NCI-H1930 (cell line): ENCODE results near the gene INPP5A.
"Not testable (repeated sequence)": the region's sequence is repeated elsewhere in the genome, so short reads cannot be mapped to it uniquely, and the experiment has no call there.

ENCODE experiments used
- DNase-seq, 2 experiments: peaks; one replicate each; lab custom pipeline; 2025; lab: John Stamatoyannopoulos, UW

Gene INPP5A

DNA sequence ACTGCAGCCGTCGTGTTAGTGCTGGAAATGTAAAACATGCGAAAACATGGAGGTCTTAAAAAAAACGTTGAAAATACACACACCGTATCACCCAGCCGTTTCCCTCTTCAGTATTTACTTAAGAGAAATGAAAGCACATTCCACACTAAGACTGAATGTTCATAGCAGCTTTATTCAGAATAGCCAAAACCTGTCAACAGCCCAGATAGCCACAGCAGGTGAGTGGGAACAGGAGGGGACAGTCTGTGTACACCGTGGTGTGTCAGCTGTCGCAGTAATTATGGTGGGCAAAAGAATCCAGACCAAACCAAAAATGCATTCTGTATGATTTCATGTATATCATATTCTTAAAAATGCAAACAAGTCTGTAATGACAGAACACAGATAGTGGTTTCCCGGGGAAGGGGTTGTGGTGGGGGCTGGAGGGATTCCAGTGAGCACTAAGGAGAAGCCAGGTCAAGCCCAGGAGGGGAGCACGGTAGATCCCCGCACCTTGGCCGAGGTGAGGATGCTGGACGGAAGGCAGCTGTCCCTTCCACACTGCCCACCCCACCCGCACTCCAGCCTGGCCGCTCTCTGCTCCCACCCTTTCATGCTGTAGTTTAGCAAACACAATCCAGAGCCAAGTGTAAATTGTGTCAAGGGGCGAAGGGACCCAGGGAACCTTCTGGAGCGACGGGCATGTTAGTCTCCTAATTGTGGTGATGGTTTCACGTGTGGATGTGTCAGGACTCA is 124.8 kb downstream of the INPP5A start:
- no peak for DNase-seq

GRCh38 chr10:132663666-132664365 is 126.2 kb downstream of the INPP5A start:
- DNase-seq, result no peak

- no peak for DNase-seq
Observed at GRCh38 chr10:132664407-132664806, 126.8 kb downstream of the INPP5A start.

- no peak for DNase-seq
Observed at GRCh38 chr10:132664883-132665282, 127.3 kb downstream of the INPP5A start.

GRCh38 chr10:132665946-132666704 is 128.5 kb downstream of the INPP5A start:
- DNase-seq, result no peak

GRCh38 chr10:132666705-132667341 is 129.2 kb downstream of the INPP5A start:
- DNase-seq, result no peak

DNA sequence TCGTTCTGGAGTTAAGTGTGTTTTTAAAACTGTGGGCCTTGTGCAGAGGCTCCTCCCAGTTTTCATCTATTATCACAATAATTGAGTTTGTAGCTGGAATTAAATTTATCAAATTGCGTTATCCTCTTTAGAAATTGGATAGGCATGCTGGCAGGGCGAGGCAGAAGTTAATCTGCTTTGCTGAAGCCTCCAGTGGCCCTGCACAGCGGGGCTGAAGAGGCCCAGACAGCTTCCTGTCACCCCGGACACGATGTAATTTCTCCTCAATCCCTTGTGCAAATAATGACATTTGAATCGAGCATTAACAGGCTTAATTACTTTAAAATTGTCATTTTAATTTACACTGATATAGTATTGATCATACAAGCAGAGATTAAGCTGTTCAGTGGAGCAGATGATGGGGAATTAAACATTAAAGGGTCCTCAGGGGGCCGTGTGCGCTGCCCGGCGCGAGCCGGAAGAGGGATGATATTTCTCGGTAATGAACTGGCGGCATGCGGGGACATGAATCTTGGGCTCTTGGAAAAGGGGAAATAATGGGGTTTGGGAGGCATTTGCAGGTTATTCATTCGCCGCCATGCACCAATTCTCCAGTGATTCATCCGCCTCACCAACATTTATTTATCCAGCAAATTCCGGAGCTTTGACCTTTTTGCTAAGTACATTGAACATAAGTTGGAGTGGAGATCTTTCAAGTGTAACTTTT is 129.9 kb downstream of the INPP5A start:
- DNase-seq, result no peak

GRCh38 chr10:132668048-132668394 is 130.4 kb downstream of the INPP5A start:
- DNase-seq, result no peak

GRCh38 chr10:132669208-132669861 is 131.7 kb downstream of the INPP5A start:
- DNase-seq, result no peak

GRCh38 chr10:132670546-132671227 is 133.1 kb downstream of the INPP5A start:
- no peak for DNase-seq

DNA sequence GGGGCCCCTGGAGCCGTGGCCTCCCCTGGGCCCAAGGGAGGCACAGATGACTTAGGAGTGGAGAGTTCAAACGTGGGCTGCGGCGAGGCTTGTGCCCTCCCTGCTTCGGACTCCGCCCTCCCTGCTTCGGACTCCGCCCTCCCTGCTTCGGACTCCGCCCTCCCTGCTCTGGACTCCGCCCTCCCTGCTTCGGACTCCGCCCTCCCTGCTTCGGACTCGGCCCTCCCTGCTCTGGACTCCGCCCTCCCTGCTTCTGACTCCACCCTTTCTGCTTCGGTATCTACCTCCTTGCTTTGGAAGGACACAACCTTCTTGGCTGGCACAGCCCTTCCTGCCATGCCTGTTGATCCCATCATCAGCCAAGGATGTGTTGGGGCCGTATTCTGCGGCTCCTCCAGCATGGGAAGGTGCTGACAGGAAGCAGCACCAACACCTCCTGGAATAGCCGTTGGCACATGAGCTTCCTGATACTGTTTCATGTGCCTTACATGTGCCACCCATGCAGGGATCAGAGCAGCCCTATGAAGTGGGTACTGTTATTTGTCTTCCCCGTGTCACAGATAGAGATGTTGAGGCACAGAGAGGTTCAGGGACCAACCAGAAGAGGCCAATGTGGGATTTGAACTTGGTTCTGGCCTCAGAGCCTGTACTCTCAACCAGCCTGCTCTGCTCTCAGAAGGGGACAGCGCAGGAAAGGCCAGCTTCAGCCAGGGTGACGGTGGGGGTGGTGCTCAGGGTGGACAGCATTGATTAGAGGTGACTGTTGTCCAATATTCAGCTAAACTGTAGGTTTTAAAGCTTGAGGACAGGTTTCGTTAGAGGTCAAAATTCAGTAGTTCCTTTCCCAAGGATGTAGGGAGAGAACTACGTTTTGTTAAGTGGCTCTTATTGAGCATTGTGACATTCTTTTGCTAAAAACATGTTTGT is 133.9 kb downstream of the INPP5A start:
- DNase-seq, result no peak

- DNase-seq, result not testable (repeated sequence)
Observed at GRCh38 chr10:132673746-132674145, 136.2 kb downstream of the INPP5A start.

DNA sequence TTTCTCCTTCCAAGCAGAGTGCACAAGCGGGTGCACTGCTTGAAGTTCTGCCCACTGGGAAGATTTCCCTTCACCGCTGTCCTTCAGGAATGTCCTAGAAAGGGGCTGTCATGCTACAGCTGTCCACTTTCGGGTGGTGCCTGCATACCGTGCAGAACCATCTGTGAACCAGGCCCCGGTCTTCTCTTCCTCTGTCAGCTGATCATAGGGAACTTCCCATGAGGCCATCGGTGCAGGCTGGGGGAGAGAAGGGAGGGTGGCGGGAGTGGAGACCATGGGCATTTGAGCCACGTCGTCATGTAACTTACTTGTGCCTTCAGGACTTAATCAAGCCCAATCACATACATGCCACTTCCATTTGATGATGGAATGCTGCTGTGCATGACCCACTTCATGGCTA is 136.7 kb downstream of the INPP5A start:
- DNase-seq, result no peak

DNA sequence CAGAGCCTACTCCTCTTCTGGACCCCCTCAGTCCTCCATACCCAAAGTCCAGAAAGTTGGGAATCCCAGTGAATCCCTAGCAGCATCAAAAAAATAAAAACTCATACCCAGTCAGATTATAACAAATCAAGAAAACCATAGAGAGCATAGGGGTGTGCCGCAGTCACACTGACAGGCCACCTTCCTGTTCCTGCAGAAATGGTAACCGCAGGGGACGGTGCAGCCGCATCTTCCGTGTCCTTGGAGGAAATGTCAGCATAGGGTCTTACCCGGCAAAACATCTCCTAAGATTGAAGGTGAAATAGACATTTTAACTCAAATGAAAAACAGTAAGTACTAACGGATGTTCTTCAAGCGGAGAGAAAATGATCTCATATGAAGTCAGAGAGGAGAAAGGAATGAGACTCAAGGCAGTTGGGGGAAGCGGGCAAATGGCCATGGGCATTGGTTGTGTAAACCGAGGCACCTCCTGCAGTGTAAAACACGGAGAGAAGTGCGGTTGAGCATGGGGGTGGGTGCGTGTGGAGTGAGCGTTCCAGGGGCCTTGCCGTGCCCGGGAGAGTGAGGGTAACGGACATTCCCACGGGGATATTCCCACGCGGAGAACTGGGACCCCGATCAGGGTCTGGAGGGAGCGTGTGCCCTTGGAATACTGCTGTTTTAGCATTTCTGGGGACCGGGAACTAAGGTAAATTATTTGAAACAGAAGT is 137.6 kb downstream of the INPP5A start:
- no peak for DNase-seq

- DNase-seq, result no peak
Observed at GRCh38 chr10:132676193-132676891, 138.8 kb downstream of the INPP5A start.

DNA sequence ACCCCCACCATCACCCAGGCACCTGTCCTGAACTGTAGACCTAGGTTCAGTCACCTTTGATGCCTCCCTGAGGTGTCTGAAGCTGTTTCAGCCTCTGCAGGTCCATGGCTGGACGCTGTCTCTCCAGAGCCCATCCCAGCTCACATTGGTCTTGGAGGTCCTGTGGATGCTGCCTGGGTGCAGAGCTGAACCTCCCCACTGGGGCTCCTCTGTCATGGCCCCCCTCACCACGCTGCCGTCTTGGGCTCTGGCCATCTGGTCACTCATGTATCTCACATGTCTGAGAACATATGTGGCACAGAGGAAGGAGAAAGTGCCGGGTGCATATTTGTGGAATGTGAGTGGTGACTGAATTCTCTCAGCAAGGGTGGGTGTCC is 139.5 kb downstream of the INPP5A start:
- no peak for DNase-seq

- DNase-seq, result no peak
Observed at GRCh38 chr10:132677473-132678227, 140.1 kb downstream of the INPP5A start.
